Measurements from ENCODE around the gene TANK. TPM values are rescaled to one million over a fixed set of nuclear protein-coding genes. Genes with fewer than 3 reads are reported as not detected.
A peak's percentile ranks its signal among the peaks of the same experiment; 100 is the strongest.
"Not testable (repeated sequence)": the region's sequence is repeated elsewhere in the genome, so short reads cannot be mapped to it uniquely, and the experiment has no call there.

TANK gene
- total RNA-seq, 1 experiment from 2014 or later, result 79.6 TPM

- DNase-seq (ENCODE audit: unreplicated experiment), result no peak
- peaks cover 11% of the 10 kb centered on the region for H3K27me3 Mint-ChIP-seq (ENCODE audit: insufficient read depth, unreplicated experiment)
- H3K36me3 Mint-ChIP-seq (ENCODE audit: insufficient read depth, unreplicated experiment), result peaks cover 6% of the 10 kb centered on the region
- peaks cover 9% of the 10 kb centered on the region for H3K4me1 Mint-ChIP-seq (ENCODE audit: insufficient read depth, unreplicated experiment)
- H3K4me3 Mint-ChIP-seq (ENCODE audit: unreplicated experiment), result no peak overlapping the region
- POLR2A ChIA-PET, result interaction anchor here (0.6 to 1.2 kb wide), 2 partner anchors 11 to 24 kb away, joined by 3 read pairs; no protein-coding TSS in a partner anchor
- H3K9me3 Mint-ChIP-seq (ENCODE audit: unreplicated experiment), result no peaks in the 10 kb centered on the region
- CTCF ChIA-PET, result interaction anchor here (0.5 to 1.3 kb wide), 6 partner anchors 8 to 877 kb away, joined by 3 to 5 read pairs (median 4); no protein-coding TSS in a partner anchor
- H3K27ac Mint-ChIP-seq (ENCODE audit: low read depth, unreplicated experiment), result no peak overlapping the region
- intact Hi-C loops (cut with micrococcal nuclease), result no loop called here
- no TSS peak for BruUV-seq (replicated peaks)
- TF ChIP-seq, protein P1, sequence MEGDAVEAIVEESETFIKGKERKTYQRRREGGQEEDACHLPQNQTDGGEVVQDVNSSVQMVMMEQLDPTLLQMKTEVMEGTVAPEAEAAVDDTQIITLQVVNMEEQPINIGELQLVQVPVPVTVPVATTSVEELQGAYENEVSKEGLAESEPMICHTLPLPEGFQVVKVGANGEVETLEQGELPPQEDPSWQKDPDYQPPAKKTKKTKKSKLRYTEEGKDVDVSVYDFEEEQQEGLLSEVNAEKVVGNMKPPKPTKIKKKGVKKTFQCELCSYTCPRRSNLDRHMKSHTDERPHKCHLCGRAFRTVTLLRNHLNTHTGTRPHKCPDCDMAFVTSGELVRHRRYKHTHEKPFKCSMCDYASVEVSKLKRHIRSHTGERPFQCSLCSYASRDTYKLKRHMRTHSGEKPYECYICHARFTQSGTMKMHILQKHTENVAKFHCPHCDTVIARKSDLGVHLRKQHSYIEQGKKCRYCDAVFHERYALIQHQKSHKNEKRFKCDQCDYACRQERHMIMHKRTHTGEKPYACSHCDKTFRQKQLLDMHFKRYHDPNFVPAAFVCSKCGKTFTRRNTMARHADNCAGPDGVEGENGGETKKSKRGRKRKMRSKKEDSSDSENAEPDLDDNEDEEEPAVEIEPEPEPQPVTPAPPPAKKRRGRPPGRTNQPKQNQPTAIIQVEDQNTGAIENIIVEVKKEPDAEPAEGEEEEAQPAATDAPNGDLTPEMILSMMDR (IDR thresholded peaks at IDR 0.05; ENCODE audit: unreplicated experiment), result no peak
Observed at GRCh38 chr2:161243312-161243711, 83.1 kb downstream of the TANK start.

DNA sequence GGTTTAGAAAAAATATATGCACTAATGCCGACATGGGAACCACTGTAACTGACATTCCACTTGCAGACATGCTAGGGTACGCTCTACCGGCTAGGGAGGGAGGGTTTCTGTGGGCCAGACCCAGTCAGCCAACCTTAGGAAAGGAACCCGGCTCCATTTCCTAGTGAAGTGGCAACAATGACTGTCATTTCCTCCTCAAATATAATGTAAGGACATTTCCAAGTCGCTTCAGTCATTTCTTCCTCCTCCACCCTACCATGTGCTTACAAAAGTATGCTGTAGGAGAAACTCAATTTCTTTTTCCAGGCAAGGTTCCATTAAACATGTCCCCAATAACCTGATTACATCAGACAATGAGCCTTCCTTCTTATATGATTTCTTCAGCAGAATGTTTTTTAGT, 83.7 kb downstream of the TANK start:
- intact Hi-C loops (cut with micrococcal nuclease), result no loop called here
- Mint-ChIP-seq H3K9me3 (ENCODE audit: unreplicated experiment) (no peaks in the 10 kb centered on the region), H3K27ac (ENCODE audit: low read depth, unreplicated experiment) (peak overlapping the region; percentile 98), H3K4me1 (ENCODE audit: insufficient read depth, unreplicated experiment) (peaks cover 5% of the 10 kb centered on the region), H3K36me3 (ENCODE audit: insufficient read depth, unreplicated experiment) (peaks cover 6% of the 10 kb centered on the region), H3K4me3 (ENCODE audit: unreplicated experiment) (peak overlapping the region; percentile 88), H3K27me3 (ENCODE audit: insufficient read depth, unreplicated experiment) (peaks cover 11% of the 10 kb centered on the region)
- TF ChIP-seq, protein P1 (IDR thresholded peaks at IDR 0.05; ENCODE audit: unreplicated experiment), result no peak
- BruUV-seq (replicated peaks), result TSS peak; percentile 84
- ChIA-PET CTCF (interaction anchor here (0.9 to 1.3 kb wide), 4 partner anchors 12 to 703 kb away, joined by 3 to 5 read pairs (median 4); no protein-coding TSS in a partner anchor), POLR2A (interaction anchor here (0.6 to 1.0 kb wide), 5 partner anchors 9 to 130 kb away, joined by 3 read pairs; no protein-coding TSS in a partner anchor)
- DNase-seq (ENCODE audit: unreplicated experiment), result no peak

DNA sequence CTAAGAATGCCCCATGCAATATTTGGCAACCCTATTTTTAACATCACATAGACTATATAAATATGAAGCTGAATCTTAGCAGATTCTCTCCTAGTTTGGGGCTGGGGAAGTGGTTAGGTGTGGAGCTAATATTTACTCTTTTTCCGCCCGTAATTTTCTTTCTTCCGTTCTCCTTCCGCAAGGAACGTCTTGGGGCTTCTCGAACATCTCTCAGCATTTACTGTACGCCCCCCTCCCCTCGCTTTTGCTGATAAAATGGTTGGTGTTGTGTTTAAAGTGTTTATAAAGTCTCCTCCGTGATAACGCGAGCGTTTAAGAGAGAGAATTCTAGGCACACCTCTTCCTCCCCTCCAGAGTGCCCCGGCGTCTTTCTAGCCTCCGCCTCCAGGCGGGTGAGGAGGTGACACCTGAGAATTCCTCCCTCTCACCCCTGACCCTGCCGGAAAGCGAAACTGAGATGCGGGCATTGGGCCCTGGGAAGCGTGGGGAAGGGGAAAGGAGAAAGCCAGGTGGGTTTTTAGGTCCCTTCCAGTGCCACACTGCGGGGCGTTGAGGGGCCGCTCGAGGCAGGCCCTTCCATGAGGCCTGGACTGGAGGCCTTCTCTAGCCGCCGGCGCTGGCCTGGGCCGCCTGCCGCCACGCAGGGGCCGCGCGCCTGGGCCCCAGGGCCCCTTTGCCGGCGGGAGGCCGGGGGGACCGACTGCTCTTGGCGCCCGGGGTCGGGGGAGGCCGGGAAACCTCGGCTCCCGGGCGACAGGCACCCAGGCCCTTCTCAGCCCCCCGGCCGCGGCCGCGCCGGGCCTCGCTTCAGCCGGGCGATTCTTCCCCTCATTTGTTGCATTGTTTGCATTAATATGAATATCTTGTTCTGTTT, 84.4 kb downstream of the TANK start:
- H3K36me3 Mint-ChIP-seq (ENCODE audit: insufficient read depth, unreplicated experiment); intact Hi-C loops (cut with micrococcal nuclease); H3K4me1 Mint-ChIP-seq (ENCODE audit: insufficient read depth, unreplicated experiment); H3K9me3 Mint-ChIP-seq (ENCODE audit: unreplicated experiment): not testable (repeated sequence)
- ChIA-PET POLR2A (interaction anchor here (0.6 to 1.0 kb wide), 6 partner anchors 10 to 130 kb away, joined by 3 read pairs; partner anchors contain the start of gene PSMD14), CTCF (interaction anchor here (0.6 to 1.0 kb wide), 2 partner anchors 98 to 702 kb away, joined by 3 to 5 read pairs; no protein-coding TSS in a partner anchor)
- DNase-seq (ENCODE audit: unreplicated experiment), result peak; percentile 81
- H3K27me3 Mint-ChIP-seq (ENCODE audit: insufficient read depth, unreplicated experiment), result peaks cover 11% of the 10 kb centered on the region
- peak overlapping the region; percentile 88 for H3K4me3 Mint-ChIP-seq (ENCODE audit: unreplicated experiment)
- H3K27ac Mint-ChIP-seq (ENCODE audit: low read depth, unreplicated experiment), result peak overlapping the region; percentile 98
- TSS peak; percentile 58 for BruUV-seq (replicated peaks)

GRCh38 chr2:161245261-161245553, 85.0 kb downstream of the TANK start:
- TF ChIP-seq, protein P1 (IDR thresholded peaks at IDR 0.05; ENCODE audit: unreplicated experiment), result no peak
- no peak for DNase-seq (ENCODE audit: unreplicated experiment)
- peak overlapping the region; percentile 88 for H3K4me3 Mint-ChIP-seq (ENCODE audit: unreplicated experiment)
- peaks cover 6% of the 10 kb centered on the region for H3K36me3 Mint-ChIP-seq (ENCODE audit: insufficient read depth, unreplicated experiment)
- no peaks in the 10 kb centered on the region for H3K9me3 Mint-ChIP-seq (ENCODE audit: unreplicated experiment)
- peak overlapping the region; percentile 98 for H3K27ac Mint-ChIP-seq (ENCODE audit: low read depth, unreplicated experiment)
- H3K27me3 Mint-ChIP-seq (ENCODE audit: insufficient read depth, unreplicated experiment), result peaks cover 11% of the 10 kb centered on the region
- intact Hi-C loops (cut with micrococcal nuclease), result no loop called here
- H3K4me1 Mint-ChIP-seq (ENCODE audit: insufficient read depth, unreplicated experiment), result peaks cover 5% of the 10 kb centered on the region
- ChIA-PET POLR2A (interaction anchor here (1.0 kb wide), 1 partner anchor 63 kb away, joined by 3 read pairs; the partner anchor contains the start of gene PSMD14), CTCF (interaction anchor here (0.6 kb wide), 2 partner anchors 8 to 98 kb away, joined by 3 to 4 read pairs; no protein-coding TSS in a partner anchor)
- no TSS peak for BruUV-seq (replicated peaks)

Data from MCF 10A (cell line).